GM19328 (cell line): ENCODE results near the gene CCDC150.
"Not testable (repeated sequence)": the region's sequence is repeated elsewhere in the genome, so short reads cannot be mapped to it uniquely, and the experiment has no call there.

Experiments used
- ATAC-seq: cut with Tn5 transposase; IDR thresholded peaks from one replicate; pipeline ENCODE4 v1.9.1; 2021; ENCODE audit warnings: mild to moderate bottlenecking, moderate library complexity; ENCODE audit not compliant: unreplicated experiment

CCDC150 gene

GRCh38 chr2:196710056-196710455 lies 70.5 kb downstream of the CCDC150 start:
- not testable (repeated sequence) for ATAC-seq

GRCh38 chr2:196711625-196712024 lies 72.1 kb downstream of the CCDC150 start:
- ATAC-seq, result no peak

- no peak for ATAC-seq
Observed at GRCh38 chr2:196712867-196713266, 73.4 kb downstream of the CCDC150 start.

- no peak for ATAC-seq
Observed at GRCh38 chr2:196718419-196719109, 79.0 kb downstream of the CCDC150 start.

- ATAC-seq, result no peak
Observed at GRCh38 chr2:196719110-196719872, 79.8 kb downstream of the CCDC150 start.

GRCh38 chr2:196723571-196723970 lies 84.1 kb downstream of the CCDC150 start:
- ATAC-seq, result no peak

- no peak for ATAC-seq
Observed at GRCh38 chr2:196725218-196725617, 85.7 kb downstream of the CCDC150 start.

GRCh38 chr2:196725882-196726281 lies 86.4 kb downstream of the CCDC150 start:
- no peak for ATAC-seq

GRCh38 chr2:196729418-196729817 lies 89.9 kb downstream of the CCDC150 start:
- no peak for ATAC-seq

GRCh38 chr2:196736646-196737045 lies 97.1 kb downstream of the CCDC150 start:
- ATAC-seq, result not testable (repeated sequence)

- ATAC-seq, result no peak
Observed at GRCh38 chr2:196737046-196737445, 97.5 kb downstream of the CCDC150 start.

- no peak for ATAC-seq
Observed at GRCh38 chr2:196739031-196739430, 99.5 kb downstream of the CCDC150 start.

- no peak for ATAC-seq
Observed at GRCh38 chr2:196742216-196742615, 102.7 kb downstream of the CCDC150 start.

GRCh38 chr2:196742685-196743084 lies 103.2 kb downstream of the CCDC150 start:
- no peak for ATAC-seq

GRCh38 chr2:196743165-196743564 lies 103.7 kb downstream of the CCDC150 start:
- ATAC-seq, result no peak

- ATAC-seq, result no peak
Observed at GRCh38 chr2:196745711-196746110, 106.2 kb downstream of the CCDC150 start.

- no peak for ATAC-seq
Observed at GRCh38 chr2:196747400-196747799, 107.9 kb downstream of the CCDC150 start.

GRCh38 chr2:196748123-196748522 lies 108.6 kb downstream of the CCDC150 start:
- no peak for ATAC-seq

- ATAC-seq, result peak; percentile 15
Observed at GRCh38 chr2:196750291-196750923, 110.9 kb downstream of the CCDC150 start.

- peak; percentile 84 for ATAC-seq
Observed at GRCh38 chr2:196750977-196751631, 111.6 kb downstream of the CCDC150 start.
